Cardiac muscle cell (in vitro differentiated cells and primary cell): Measurements from ENCODE around the gene CMSS1. TPM values are rescaled to one million over a fixed set of nuclear protein-coding genes. Genes with fewer than 3 reads are reported as not detected.

ENCODE experiments used
- DNase-seq, 2 donors: peaks; one replicate each; pipeline versions ENCODE4 v3.0.0 to v3.0.0-alpha.2; 2010 to 2017; ENCODE audit warnings: low read depth in 1 of 2, low spot score in 1 of 2
- H3K27ac ChIP-seq: fragments of 200-600 bp; sonication (generic); 2 replicates; pipeline ENCODE4 v1.5.1; 2016
- H3K27me3 ChIP-seq: fragments of 200-600 bp; sonication (generic); 2 replicates; pipeline ENCODE4 v1.6.0; 2016; ENCODE audit warnings: control low read depth
- H3K36me3 ChIP-seq: fragments of 200-600 bp; sonication (generic); 2 replicates; pipeline ENCODE4 v1.5.1; 2016; ENCODE audit warnings: control low read depth
- H3K4me1 ChIP-seq: fragments of 200-600 bp; sonication (generic); 2 replicates; pipeline ENCODE4 v1.8.1; 2017; ENCODE audit warnings: low read depth, mild to moderate bottlenecking, mixed run types
- H3K4me3 ChIP-seq: fragments of 200-600 bp; sonication (generic); 2 replicates; pipeline ENCODE4 v1.5.1; 2016; ENCODE audit warnings: mild to moderate bottlenecking
- H3K9me3 ChIP-seq: fragments of 200-600 bp; sonication (generic); 2 replicates; pipeline ENCODE4 v1.5.1; 2017; ENCODE audit warnings: low read depth, mild to moderate bottlenecking, control low read depth
- CTCF ChIP-seq: IDR thresholded peaks from 2 replicates; pipeline ENCODE4 v1.5.1; 2012; ENCODE audit warnings: low read depth, mild to moderate bottlenecking, low read length
- polyA plus RNA-seq: library from polyadenylated mRNA; unstranded; fragments of >200 nt; fragmentation: Nextera tagmentation; extraction: Ambion mirVana; gene quantifications from 2 replicates; pipeline ENCODE4 v1.2.1, GENCODE V29; 2016
- total RNA-seq: library from RNA; depleted of rRNA; stranded (reverse); fragments of >200 nt; gene quantifications from 2 replicates; pipeline ENCODE4 v1.2.3, GENCODE V29; 2016

The CMSS1 gene
- total and polyA plus RNA-seq, 2 experiments from 2014 or later, result 13.1 to 32.9 TPM

GRCh38 chr3:100209169-100209568 is 391.5 kb downstream of the CMSS1 start:
- Histone ChIP-seq H3K36me3 (no peaks in the 10 kb centered on the region), H3K9me3 (no peaks in the 10 kb centered on the region), H3K4me3 (no peak overlapping the region), H3K27me3 (no peaks in the 10 kb centered on the region), H3K27ac (no peak overlapping the region), H3K4me1 (peaks cover 8% of the 10 kb centered on the region)
- no peak for TF ChIP-seq CTCF
- no peak for DNase-seq

GRCh38 chr3:100209948-100210771 is 392.5 kb downstream of the CMSS1 start:
- H3K27me3 ChIP-seq, result no peaks in the 10 kb centered on the region
- TF ChIP-seq CTCF, result no peak
- no peak overlapping the region for H3K4me3 ChIP-seq
- H3K27ac ChIP-seq, result no peak overlapping the region
- H3K4me1 ChIP-seq, result peaks cover 8% of the 10 kb centered on the region
- H3K36me3 ChIP-seq, result no peaks in the 10 kb centered on the region
- no peak for DNase-seq
- no peaks in the 10 kb centered on the region for H3K9me3 ChIP-seq

- H3K4me3 ChIP-seq, result no peak overlapping the region
Measured at GRCh38 chr3:100210772-100211135, 393.1 kb downstream of the CMSS1 start.

GRCh38 chr3:100213891-100214573 is 396.4 kb downstream of the CMSS1 start:
- no peak for DNase-seq
- H3K9me3 ChIP-seq, result no peaks in the 10 kb centered on the region
- no peaks in the 10 kb centered on the region for H3K36me3 ChIP-seq
- H3K4me3 ChIP-seq, result no peak overlapping the region
- H3K27ac ChIP-seq, result no peak overlapping the region
- H3K27me3 ChIP-seq, result no peaks in the 10 kb centered on the region
- H3K4me1 ChIP-seq, result peaks cover 8% of the 10 kb centered on the region
- TF ChIP-seq CTCF, result no peak

More at GRCh38 chr3:100210772-100211135, 393.1 kb downstream of the CMSS1 start:
- Histone ChIP-seq H3K27ac (no peak overlapping the region), H3K4me1 (peaks cover 8% of the 10 kb centered on the region), H3K9me3 (no peaks in the 10 kb centered on the region), H3K36me3 (no peaks in the 10 kb centered on the region), H3K27me3 (no peaks in the 10 kb centered on the region)
- TF ChIP-seq CTCF, result no peak
- DNase-seq, result peak in 1 of 2 donors; percentile 82

GRCh38 chr3:100214574-100214964 is 396.9 kb downstream of the CMSS1 start:
- no peak for TF ChIP-seq CTCF
- H3K4me3 ChIP-seq, result no peak overlapping the region
- H3K9me3 ChIP-seq, result no peaks in the 10 kb centered on the region
- H3K27me3 ChIP-seq, result no peaks in the 10 kb centered on the region
- no peaks in the 10 kb centered on the region for H3K36me3 ChIP-seq
- peaks cover 8% of the 10 kb centered on the region for H3K4me1 ChIP-seq
- DNase-seq, result no peak
- H3K27ac ChIP-seq, result no peak overlapping the region
